ENCODE results near the gene MGA.

The MGA gene

DNA sequence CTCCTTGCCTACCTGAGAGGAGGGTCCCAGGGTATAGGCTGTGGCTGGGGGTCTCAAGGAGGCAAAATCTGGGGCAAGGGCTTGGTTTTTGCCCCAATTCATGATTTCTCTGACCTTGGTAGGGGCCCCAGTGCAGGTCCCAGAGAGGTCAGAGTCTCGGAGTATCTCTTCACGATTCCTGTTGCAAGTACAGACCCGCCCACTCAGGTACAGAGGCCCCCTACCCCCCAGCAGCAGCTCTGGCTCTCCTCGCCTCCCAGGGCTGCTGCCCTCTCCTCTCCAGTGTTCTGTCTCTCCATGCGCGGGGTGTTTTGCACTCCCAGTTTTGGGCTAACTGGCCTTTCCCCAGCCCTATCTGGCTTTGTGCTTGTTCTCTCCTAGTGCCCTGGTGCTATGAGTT lies 162.3 kb downstream of the MGA start:
- no peak for DNase-seq (ENCODE audit: low read depth)
- TF ChIP-seq, protein P1, sequence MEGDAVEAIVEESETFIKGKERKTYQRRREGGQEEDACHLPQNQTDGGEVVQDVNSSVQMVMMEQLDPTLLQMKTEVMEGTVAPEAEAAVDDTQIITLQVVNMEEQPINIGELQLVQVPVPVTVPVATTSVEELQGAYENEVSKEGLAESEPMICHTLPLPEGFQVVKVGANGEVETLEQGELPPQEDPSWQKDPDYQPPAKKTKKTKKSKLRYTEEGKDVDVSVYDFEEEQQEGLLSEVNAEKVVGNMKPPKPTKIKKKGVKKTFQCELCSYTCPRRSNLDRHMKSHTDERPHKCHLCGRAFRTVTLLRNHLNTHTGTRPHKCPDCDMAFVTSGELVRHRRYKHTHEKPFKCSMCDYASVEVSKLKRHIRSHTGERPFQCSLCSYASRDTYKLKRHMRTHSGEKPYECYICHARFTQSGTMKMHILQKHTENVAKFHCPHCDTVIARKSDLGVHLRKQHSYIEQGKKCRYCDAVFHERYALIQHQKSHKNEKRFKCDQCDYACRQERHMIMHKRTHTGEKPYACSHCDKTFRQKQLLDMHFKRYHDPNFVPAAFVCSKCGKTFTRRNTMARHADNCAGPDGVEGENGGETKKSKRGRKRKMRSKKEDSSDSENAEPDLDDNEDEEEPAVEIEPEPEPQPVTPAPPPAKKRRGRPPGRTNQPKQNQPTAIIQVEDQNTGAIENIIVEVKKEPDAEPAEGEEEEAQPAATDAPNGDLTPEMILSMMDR (IDR thresholded peaks at IDR 0.05; ENCODE audit: low read depth, low read length, missing control alignments): no peak
- H3K4me3 ChIP-seq (ENCODE audit: low read depth, low read length): no peak overlapping the region

All from GM12864 (cell line).